Caco-2 (cell line): ENCODE data around the gene SLC4A7. TPM values are rescaled to one million over a fixed set of nuclear protein-coding genes. Genes with fewer than 3 reads are reported as not detected.

Experiments
- BruUV-seq: library from RNA; stranded (reverse); fragments of 400-500 nt; replicated peaks from 2 replicates; lab custom pipeline; 2021; lab: Mats Ljungman, UMichigan
- CTCF ChIA-PET: fragments of 300-600 bp; sonication (Branson Sonifier 250); formaldehyde crosslinking; loops from one replicate; lab custom pipeline; 2022; ENCODE audit warnings: antibody characterized with exemption; lab: Charles Lee
- POLR2A ChIA-PET: fragments of 300-600 bp; sonication (Branson Sonifier 250); formaldehyde crosslinking; loops from one replicate; lab custom pipeline; 2022; ENCODE audit warnings: antibody characterized with exemption; lab: Charles Lee
- DNase-seq, 2 experiments: peaks; one replicate each; pipeline versions ENCODE4 v3.0.0 to v3.0.0-alpha.2; 2020 to 2022
- H3K27me3 ChIP-seq: replicated peaks from 2 replicates; pipeline ENCODE4 v1.6.0; 2011; ENCODE audit warnings: low read length; ENCODE audit not compliant: control insufficient read depth, insufficient read depth
- H3K36me3 ChIP-seq: 2 replicates; pipeline ENCODE4 v1.5.1; 2011; ENCODE audit warnings: low read length; ENCODE audit not compliant: control insufficient read depth, insufficient read depth
- H3K4me1 ChIP-seq: fragments of 250-450 bp; sonication (Bioruptor Pico); 2 replicates; pipeline ENCODE4 v1.5.1; 2020; ENCODE audit warnings: mild to moderate bottlenecking
- H3K4me3 ChIP-seq: 2 replicates; pipeline ENCODE4 v1.5.1; 2011; ENCODE audit warnings: low read depth, mild to moderate bottlenecking, control low read depth, low read length
- H3K9me3 ChIP-seq: fragments of 250-450 bp; sonication (Bioruptor Pico); 2 replicates; pipeline ENCODE4 v1.5.1; 2020; ENCODE audit warnings: mild to moderate bottlenecking, moderate library complexity
- H3K27ac Mint-ChIP-seq: one replicate; pipeline ENCODE4 v1.8.0; 2022; ENCODE audit warnings: mixed read lengths; ENCODE audit not compliant: unreplicated experiment
- H3K27me3 Mint-ChIP-seq: one replicate; pipeline ENCODE4 v1.8.0; 2022; ENCODE audit warnings: mixed read lengths; ENCODE audit not compliant: insufficient read depth, unreplicated experiment
- H3K36me3 Mint-ChIP-seq: one replicate; pipeline ENCODE4 v1.8.0; 2022; ENCODE audit warnings: mild to moderate bottlenecking, mixed read lengths; ENCODE audit not compliant: insufficient read depth, unreplicated experiment
- H3K4me1 Mint-ChIP-seq: one replicate; pipeline ENCODE4 v1.8.0; 2022; ENCODE audit warnings: low read depth, mixed read lengths; ENCODE audit not compliant: unreplicated experiment
- H3K4me3 Mint-ChIP-seq: one replicate; pipeline ENCODE4 v1.8.0; 2022; ENCODE audit warnings: mild to moderate bottlenecking, moderate library complexity, mixed read lengths; ENCODE audit not compliant: unreplicated experiment
- H3K9me3 Mint-ChIP-seq: one replicate; pipeline ENCODE4 v1.8.0; 2022; ENCODE audit warnings: mixed read lengths; ENCODE audit not compliant: unreplicated experiment
- intact Hi-C: fragments of 100-400 bp; cut with micrococcal nuclease; formaldehyde crosslinking; loops from one replicate; pipeline ENCODE4 v1.10.0; 2022; ENCODE audit not compliant: unreplicated experiment
- total RNA-seq: library from RNA; stranded (reverse); gene quantifications from 2 replicates; pipeline ENCODE4 v1.2.3, GENCODE V29; 2022
- TF ChIP-seq, protein P1 (sequence below), 2 experiments: fragments of 200-600 bp in 1 of 2; IDR thresholded peaks; 1 replicate in 1 of 2; 2 replicates in 1 of 2; pipeline versions ENCODE4 v1.5.1 to v1.8.0; 2011 to 2022; ENCODE audit warnings: antibody characterized with exemption in 1 of 2, control low read depth in 1 of 2, inconsistent platforms in 1 of 2, low read depth in 1 of 2, low read length in 1 of 2, mild to moderate bottlenecking in 1 of 2, moderate library complexity in 1 of 2; ENCODE audit not compliant: insufficient read depth in 1 of 2, severe bottlenecking in 1 of 2, unreplicated experiment in 1 of 2

The SLC4A7 gene
- total RNA-seq, 1 experiment from 2014 or later, result 14.9 TPM

DNA sequence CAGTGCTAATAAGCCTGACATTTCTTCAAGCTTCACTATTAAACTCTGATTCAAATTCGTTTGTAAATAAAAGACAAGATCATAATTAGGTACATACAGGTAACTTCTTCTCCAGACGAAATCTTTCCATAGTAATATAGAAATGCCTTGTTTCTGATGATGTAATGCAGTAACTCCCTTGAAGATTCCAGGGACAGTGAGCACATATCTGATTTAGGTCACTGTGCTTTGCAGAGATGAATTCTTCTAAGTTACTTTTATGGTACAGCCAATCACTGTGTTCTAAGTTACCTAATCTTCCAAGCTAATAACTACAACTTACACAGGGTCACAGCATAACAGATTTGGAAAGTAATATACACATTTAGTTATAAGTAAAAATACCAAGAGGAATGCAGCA, 27.6 kb downstream of the SLC4A7 start:
- Histone ChIP-seq H3K4me3 (no peak overlapping the region), H3K36me3 (no peaks in the 10 kb centered on the region), H3K9me3 (no peaks in the 10 kb centered on the region), H3K4me1 (no peaks in the 10 kb centered on the region), H3K27me3 (no peaks in the 10 kb centered on the region)
- no TSS peak for BruUV-seq
- TF ChIP-seq, protein P1, sequence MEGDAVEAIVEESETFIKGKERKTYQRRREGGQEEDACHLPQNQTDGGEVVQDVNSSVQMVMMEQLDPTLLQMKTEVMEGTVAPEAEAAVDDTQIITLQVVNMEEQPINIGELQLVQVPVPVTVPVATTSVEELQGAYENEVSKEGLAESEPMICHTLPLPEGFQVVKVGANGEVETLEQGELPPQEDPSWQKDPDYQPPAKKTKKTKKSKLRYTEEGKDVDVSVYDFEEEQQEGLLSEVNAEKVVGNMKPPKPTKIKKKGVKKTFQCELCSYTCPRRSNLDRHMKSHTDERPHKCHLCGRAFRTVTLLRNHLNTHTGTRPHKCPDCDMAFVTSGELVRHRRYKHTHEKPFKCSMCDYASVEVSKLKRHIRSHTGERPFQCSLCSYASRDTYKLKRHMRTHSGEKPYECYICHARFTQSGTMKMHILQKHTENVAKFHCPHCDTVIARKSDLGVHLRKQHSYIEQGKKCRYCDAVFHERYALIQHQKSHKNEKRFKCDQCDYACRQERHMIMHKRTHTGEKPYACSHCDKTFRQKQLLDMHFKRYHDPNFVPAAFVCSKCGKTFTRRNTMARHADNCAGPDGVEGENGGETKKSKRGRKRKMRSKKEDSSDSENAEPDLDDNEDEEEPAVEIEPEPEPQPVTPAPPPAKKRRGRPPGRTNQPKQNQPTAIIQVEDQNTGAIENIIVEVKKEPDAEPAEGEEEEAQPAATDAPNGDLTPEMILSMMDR (IDR thresholded peaks at IDR 0.05; ENCODE audit: insufficient read depth in 1 of 2, low read depth in 1 of 2, low read length in 1 of 2, severe bottlenecking in 1 of 2, unreplicated experiment in 1 of 2), result no peak
- no peak for DNase-seq
- Mint-ChIP-seq H3K36me3 (no peaks in the 10 kb centered on the region), H3K27me3 (no peaks in the 10 kb centered on the region), H3K9me3 (no peaks in the 10 kb centered on the region), H3K4me1 (no peaks in the 10 kb centered on the region), H3K27ac (no peak overlapping the region), H3K4me3 (no peak overlapping the region)
- CTCF ChIA-PET, result no interaction called here
- POLR2A ChIA-PET, result no interaction called here
- intact Hi-C loops, result no loop called here

DNA sequence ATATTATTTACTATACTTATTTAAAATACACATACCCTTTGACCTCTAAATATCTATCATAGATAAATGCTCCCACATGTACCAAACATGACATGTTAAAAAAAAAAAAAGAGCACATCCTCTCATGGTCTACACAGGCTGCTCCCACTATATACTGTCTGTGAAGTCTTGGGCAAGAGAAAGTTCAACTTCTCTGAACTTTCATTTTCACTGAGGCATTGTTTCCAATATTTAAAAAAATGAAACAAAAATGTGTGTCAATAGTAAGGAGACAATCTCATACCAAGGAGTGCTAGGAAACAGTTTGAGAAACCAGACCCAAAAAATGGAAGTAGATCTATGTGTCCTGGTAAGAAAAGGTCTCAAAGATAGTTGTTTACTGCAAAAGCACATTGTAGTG, 29.3 kb downstream of the SLC4A7 start:
- Mint-ChIP-seq H3K36me3 (no peaks in the 10 kb centered on the region), H3K27ac (no peak overlapping the region), H3K4me1 (no peaks in the 10 kb centered on the region), H3K4me3 (no peak overlapping the region), H3K27me3 (no peaks in the 10 kb centered on the region), H3K9me3 (no peaks in the 10 kb centered on the region)
- no peaks in the 10 kb centered on the region for H3K4me1 ChIP-seq
- BruUV-seq, result no TSS peak
- no peak overlapping the region for H3K4me3 ChIP-seq
- ChIA-PET CTCF (no interaction called here), POLR2A (no interaction called here)
- no peaks in the 10 kb centered on the region for H3K27me3 ChIP-seq
- intact Hi-C loops, result no loop called here
- H3K9me3 ChIP-seq, result no peaks in the 10 kb centered on the region
- TF ChIP-seq, protein P1 (IDR thresholded peaks at IDR 0.05; ENCODE audit: insufficient read depth in 1 of 2, low read depth in 1 of 2, low read length in 1 of 2, severe bottlenecking in 1 of 2, unreplicated experiment in 1 of 2), result no peak
- H3K36me3 ChIP-seq, result no peaks in the 10 kb centered on the region
- no peak for DNase-seq

GRCh38 chr3:27454461-27454860, 29.7 kb downstream of the SLC4A7 start:
- no TSS peak for BruUV-seq
- intact Hi-C loops, result no loop called here
- Histone ChIP-seq H3K27me3 (no peaks in the 10 kb centered on the region), H3K9me3 (no peaks in the 10 kb centered on the region), H3K36me3 (no peaks in the 10 kb centered on the region), H3K4me1 (no peaks in the 10 kb centered on the region), H3K4me3 (no peak overlapping the region)
- Mint-ChIP-seq H3K4me3 (no peak overlapping the region), H3K36me3 (no peaks in the 10 kb centered on the region), H3K27me3 (no peaks in the 10 kb centered on the region), H3K27ac (no peak overlapping the region), H3K9me3 (no peaks in the 10 kb centered on the region), H3K4me1 (no peaks in the 10 kb centered on the region)
- ChIA-PET POLR2A (no interaction called here), CTCF (no interaction called here)
- no peak for DNase-seq
- TF ChIP-seq, protein P1 (IDR thresholded peaks at IDR 0.05; ENCODE audit: insufficient read depth in 1 of 2, low read depth in 1 of 2, low read length in 1 of 2, severe bottlenecking in 1 of 2, unreplicated experiment in 1 of 2), result no peak
